Measurements from ENCODE around the gene KRT79. TPM values are rescaled to one million over a fixed set of nuclear protein-coding genes. Genes with fewer than 3 reads are reported as not detected.

Gene KRT79
- total RNA-seq, 1 donor from 2014 or later: not detected

- H3K4me1 ChIP-seq: no peaks in the 10 kb centered on the region
- H3K9me3 ChIP-seq: no peaks in the 10 kb centered on the region
- TF ChIP-seq CTCF (IDR thresholded peaks at IDR 0.05): no peak
- H3K27ac ChIP-seq: no peak overlapping the region
- H3K27me3 ChIP-seq: no peaks in the 10 kb centered on the region
- H3K4me3 ChIP-seq: no peak overlapping the region
- H3K36me3 ChIP-seq: no peaks in the 10 kb centered on the region
- intact Hi-C loops (cut with DNase I): no loop called here
- DNase-seq (ENCODE audit: low spot score in 2 of 2): no peak
Measured at GRCh38 chr12:52851787-52852186, 17.7 kb upstream of the KRT79 start.

- Histone ChIP-seq H3K36me3 (no peaks in the 10 kb centered on the region), H3K4me1 (no peaks in the 10 kb centered on the region), H3K27me3 (no peaks in the 10 kb centered on the region), H3K27ac (no peak overlapping the region), H3K4me3 (no peak overlapping the region), H3K9me3 (no peaks in the 10 kb centered on the region)
- no peak for DNase-seq (ENCODE audit: low spot score in 2 of 2)
- intact Hi-C loops (cut with DNase I): no loop called here
- TF ChIP-seq CTCF (IDR thresholded peaks at IDR 0.05): no peak
Measured at GRCh38 chr12:52850681-52851080, 16.6 kb upstream of the KRT79 start.

DNA sequence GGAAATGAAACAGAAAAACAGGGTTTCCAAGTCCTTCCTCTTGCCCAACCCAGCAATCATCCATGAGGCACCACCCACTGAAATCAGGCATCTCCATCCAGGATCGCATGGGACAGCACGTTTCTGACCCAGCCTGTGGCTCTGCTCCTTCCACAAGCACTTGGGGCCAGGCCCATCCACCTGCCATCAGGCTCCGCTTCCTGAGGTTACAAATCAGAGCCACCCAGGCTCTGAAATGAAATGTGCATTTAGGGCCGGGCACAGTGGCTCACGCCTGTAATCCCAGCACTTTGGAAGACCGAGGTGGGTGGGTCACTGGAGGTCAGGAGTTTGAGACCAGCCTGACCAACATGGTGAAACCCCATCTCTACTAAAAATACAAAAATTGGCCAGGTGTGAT lies 15.4 kb upstream of the KRT79 start:
- no peaks in the 10 kb centered on the region for H3K27me3 ChIP-seq
- no peak for DNase-seq (ENCODE audit: low spot score in 2 of 2)
- intact Hi-C loops (cut with DNase I): no loop called here
- no peaks in the 10 kb centered on the region for H3K4me1 ChIP-seq
- no peaks in the 10 kb centered on the region for H3K36me3 ChIP-seq
- H3K9me3 ChIP-seq: no peaks in the 10 kb centered on the region
- no peak for TF ChIP-seq CTCF (IDR thresholded peaks at IDR 0.05)
- H3K4me3 ChIP-seq: no peak overlapping the region
- H3K27ac ChIP-seq: no peak overlapping the region

DNA sequence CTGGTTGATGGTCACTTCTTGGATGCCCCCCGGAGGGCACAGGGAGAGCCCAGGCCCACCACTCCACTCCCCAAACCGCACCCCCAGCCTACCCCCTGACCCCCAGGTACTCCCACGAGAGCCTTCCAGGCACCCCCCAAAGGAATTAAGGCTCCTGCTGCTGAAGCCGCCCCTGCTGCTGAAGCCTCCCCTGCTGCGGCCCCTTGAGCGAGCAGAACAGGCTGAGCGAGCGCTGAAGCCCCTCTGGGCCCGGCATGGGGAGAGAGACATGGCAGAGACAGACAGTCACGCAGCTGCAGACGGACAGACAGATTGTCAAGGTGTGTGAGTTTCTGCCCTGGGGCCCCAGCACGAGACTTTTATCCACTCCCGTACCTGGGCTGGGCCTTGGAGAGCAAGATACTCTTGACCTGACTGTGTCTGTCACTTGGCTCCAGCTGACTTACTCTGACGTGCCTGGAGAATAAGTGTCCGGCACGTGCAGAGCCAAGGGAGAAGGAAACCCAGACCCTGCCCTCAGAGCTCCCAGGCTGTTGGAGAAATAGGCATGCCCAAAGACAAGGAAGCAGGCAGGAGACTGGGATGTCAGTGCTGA lies 14.6 kb upstream of the KRT79 start, which contains the start of gene KRT78:
Gene KRT78 (minus strand): TSS at position 334 of the 595 bp plus-strand sequence. CDS start 64 bp downstream, at position 270.
- no peaks in the 10 kb centered on the region for H3K9me3 ChIP-seq
- TF ChIP-seq CTCF (IDR thresholded peaks at IDR 0.05): no peak
- intact Hi-C loops (cut with DNase I): no loop called here

GRCh38 chr12:52847335-52848102 lies 13.4 kb upstream of the KRT79 start:
- Histone ChIP-seq H3K27ac (no peak overlapping the region), H3K4me1 (no peaks in the 10 kb centered on the region), H3K9me3 (no peaks in the 10 kb centered on the region), H3K4me3 (no peak overlapping the region), H3K27me3 (no peaks in the 10 kb centered on the region), H3K36me3 (no peaks in the 10 kb centered on the region)
- no peak for DNase-seq (ENCODE audit: low spot score in 2 of 2)
- intact Hi-C loops (cut with DNase I): no loop called here
- TF ChIP-seq CTCF (IDR thresholded peaks at IDR 0.05): no peak

More for the DNA sequence above, 14.6 kb upstream of the KRT79 start, which contains the start of gene KRT78:
- H3K4me3 ChIP-seq: no peak within 1 kb of the TSS
- no peak within 1 kb of the TSS for H3K27ac ChIP-seq
- H3K4me1 ChIP-seq: no peaks in the 10 kb centered on the region
- H3K36me3 ChIP-seq: no peaks in the 10 kb centered on the region
- no peak for DNase-seq (ENCODE audit: low spot score in 2 of 2)
- no peaks in the 10 kb centered on the region for H3K27me3 ChIP-seq
